Activated naive CD8-positive, alpha-beta T cell treated with anti-CD3 and anti-CD28 coated beads, Interleukin-2, amount 50 U/mL, for 16 hours (primary cell): ENCODE results near the gene LAMB3.

Experiments used
- DNase-seq: peaks from one replicate; pipeline ENCODE4 v3.0.0-alpha.2; 2020; ENCODE audit warnings: low read depth, low spot score

LAMB3 gene

GRCh38 chr1:209633335-209633997 lies 18.8 kb downstream of the LAMB3 start:
- no peak for DNase-seq

DNA sequence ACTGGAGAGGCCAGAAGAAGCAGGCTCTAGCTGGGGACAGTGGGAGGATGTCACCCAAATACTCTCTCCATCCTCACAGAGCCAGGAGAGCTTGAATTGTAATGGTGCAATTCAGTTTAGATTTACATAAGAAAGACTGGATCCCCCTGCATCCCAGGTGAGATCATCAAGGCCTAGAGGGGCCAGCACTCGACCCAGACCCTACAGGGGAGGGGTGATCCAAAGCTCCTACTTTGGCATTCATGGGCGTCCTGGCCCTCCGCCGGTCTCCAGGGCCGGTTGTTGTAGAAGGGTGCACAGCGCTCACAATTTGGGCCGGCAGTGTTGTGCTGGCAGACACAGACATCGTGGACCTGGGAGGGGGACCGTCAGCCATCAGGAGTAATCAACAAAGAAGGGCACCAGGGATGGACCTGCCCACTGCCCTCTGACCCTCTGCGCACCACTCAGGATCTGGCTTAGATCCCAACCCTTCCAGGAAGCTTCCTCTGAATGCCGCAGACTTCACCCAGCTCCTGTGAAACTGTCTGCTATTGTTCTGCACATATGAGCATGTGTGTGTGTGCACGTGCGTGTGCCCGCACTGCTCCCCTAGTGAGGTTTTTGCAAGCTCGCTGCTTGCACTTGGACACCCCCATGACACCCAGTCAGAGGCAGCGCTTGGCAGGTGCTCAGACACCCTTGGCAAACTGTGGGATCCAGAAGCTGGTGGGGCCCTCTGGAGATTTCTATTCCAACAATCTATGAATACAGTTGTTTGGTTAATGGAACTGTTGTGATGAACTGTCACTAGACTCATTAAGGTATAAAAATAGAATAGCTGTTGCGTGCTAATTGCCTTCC lies 21.6 kb downstream of the LAMB3 start:
- DNase-seq, result no peak

- no peak for DNase-seq
Observed at GRCh38 chr1:209629621-209630382, 22.4 kb downstream of the LAMB3 start.

GRCh38 chr1:209628618-209629299 lies 23.5 kb downstream of the LAMB3 start:
- DNase-seq, result no peak

GRCh38 chr1:209627732-209628196 lies 24.5 kb downstream of the LAMB3 start:
- DNase-seq, result peak; percentile 66

DNA sequence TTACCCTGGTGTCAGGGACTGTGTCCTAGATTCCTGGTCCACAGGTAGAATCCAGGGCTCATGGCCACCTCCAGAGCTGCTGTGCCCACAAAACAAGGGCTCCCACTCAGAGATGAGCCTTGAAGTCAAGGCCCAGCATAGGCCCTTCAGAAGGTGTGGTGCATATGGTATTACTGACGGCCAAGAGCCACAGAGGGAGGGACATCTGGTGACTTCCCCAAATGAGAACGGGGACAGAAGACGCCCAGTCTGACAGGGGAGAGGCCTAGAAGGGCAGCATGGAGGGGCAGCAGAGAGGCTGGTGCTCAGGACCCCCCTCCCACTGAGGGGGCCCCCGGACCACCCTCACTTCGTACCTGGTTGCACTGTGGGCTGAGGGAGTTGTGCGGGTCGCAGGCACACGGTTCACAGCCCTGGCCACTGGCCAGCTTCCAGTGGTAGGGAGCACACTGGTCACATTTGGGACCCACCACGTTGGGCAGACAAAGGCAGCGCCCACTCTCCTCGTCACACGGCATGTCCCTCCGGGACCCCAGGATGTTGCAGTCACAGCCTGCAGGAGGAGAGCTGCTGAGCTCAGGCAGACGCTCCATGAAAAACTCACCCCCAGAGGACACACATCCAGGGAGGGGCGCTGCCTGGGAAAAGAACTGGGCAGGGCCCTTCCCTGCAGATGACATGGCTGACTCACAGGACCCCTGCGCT lies 25.0 kb downstream of the LAMB3 start:
- DNase-seq, result no peak

GRCh38 chr1:209626346-209627026 lies 25.7 kb downstream of the LAMB3 start:
- DNase-seq, result no peak

DNA sequence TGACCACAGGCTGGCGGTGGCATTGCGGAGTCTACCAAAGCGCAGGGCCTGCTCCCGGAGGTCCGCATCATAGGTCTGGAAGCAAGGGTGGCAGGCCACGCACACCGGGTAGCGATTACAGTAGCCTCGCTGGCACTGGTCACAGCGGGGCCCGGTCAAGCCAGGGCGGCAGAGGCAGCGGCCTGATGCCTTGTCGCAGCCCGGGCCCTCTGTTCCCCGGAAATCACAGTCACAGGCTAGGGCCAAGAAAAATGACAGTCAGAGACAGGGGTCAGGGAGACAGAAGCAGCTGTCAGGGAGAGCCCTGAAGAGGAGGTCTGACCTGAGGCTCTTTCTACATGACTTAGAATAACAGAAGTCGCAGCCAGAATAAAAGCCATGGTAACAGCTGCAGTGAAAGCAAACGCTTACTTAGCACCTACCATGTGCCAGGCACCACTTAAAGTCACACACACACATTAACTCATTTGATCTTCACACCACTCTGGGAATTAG lies 26.4 kb downstream of the LAMB3 start:
- no peak for DNase-seq

DNA sequence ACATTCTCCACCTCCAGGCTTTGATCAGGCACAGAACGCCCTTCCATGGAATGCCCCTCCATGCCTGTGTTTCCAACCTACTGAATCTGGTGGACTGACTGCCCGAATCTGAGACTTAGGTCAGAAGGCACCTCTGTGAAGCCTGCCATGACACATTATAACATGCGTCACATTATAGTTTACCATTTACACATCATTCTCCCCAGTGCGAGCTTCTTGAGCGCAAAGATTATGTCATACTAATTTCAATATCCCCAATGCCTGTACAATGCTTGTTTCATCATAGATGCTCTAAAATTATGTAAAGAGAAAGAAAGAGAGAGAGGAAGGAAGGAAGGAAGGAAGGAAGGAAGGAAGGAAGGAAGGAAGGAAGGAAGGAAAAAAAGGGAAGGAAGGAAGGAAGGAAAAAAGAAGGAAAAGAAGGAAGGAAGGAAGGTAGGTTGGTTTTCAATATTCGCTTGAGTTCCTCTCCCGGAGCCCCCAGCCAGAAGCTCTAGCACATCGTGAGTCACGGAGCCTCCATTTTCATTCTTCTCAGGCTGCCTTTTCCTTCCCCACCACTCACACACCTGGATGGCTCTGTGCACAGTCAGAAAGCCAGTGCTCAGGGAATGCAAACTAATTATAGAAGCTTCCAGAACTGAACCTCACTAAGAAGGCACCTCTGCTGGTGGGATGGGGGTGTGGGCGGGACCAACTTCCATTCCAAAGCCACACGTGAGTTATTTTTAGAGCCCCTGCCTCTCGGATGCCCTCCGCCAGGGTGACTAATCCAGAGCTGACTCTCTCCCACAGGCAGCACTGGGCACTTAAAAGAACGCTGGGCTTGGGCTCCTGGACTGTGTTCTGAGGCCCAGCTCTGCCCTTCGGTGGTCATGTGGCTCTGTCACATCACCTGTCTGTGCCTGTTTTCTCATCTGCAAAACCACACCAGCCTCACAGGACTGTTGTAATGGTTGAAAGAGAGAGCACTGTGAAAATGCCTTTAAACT lies 27.4 kb downstream of the LAMB3 start:
- no peak for DNase-seq

DNA sequence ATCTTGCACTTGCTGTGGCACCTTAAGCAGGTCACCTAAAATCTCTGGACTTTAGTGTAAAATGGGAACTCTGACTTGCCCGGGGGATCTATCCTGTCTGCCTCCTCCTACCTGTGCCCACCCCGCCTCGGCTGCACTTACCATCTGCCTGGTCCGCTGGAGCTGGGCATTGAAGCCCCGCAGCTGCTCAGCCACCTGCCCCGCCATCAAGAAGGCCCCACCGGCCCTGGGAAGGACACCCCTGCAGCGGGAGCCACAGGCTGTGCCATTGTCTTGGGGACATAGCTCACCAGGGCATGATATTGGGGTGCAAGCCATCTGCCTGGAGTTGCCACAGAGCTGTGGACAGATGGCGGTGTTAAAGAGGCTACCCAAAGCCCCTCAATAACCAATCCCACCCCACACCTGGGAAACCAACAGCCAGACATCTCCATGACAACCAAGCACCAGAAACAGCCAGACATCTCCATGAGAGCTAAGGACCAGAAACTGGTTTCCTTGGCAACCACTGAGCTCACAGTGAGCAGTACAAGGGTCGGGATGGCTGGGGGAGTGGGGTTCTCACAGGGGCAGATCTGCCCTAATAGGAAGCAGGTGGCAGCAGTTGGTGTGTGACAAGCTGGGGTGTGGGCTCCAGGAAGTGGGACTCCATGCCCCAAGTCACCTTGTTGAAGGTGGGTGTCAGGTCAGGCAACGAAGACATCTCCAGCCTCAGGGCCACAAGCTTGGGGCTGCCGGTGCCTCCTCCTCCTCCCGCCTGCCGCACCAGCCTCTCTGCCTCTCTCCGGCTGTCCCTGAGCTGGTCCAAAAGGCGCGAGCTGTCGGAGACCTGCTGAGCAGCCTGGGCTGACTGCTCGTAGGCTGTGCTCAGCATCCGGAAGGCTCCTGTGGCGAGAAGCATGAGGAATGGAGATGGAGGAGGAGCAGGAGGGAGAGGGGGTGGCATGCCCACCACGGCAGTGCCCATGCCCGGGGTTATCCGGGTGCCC lies 29.1 kb downstream of the LAMB3 start:
- no peak for DNase-seq

- DNase-seq, result no peak
Observed at GRCh38 chr1:209621741-209622655, 30.2 kb downstream of the LAMB3 start.

DNA sequence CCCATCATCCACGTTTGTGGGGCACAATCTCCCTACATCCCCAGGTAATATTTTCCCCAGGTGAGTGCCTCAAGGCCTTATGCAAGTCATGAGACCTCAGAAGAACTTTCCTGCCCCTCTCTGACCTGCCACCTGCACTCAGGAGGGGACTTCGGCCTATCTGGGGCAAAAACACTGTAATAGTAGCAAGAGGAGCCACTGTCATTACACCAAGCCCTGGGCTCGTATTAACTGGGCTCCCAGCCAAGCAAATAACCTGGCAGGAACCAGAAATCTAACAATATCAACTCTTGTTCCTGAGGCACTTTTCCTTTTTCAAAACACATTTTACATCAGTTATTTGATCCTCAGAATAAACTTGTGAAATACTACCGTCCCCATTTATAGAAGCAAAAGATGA lies 30.9 kb downstream of the LAMB3 start:
- DNase-seq, result no peak

- no peak for DNase-seq
Observed at GRCh38 chr1:209620487-209620884, 31.7 kb downstream of the LAMB3 start.

DNA sequence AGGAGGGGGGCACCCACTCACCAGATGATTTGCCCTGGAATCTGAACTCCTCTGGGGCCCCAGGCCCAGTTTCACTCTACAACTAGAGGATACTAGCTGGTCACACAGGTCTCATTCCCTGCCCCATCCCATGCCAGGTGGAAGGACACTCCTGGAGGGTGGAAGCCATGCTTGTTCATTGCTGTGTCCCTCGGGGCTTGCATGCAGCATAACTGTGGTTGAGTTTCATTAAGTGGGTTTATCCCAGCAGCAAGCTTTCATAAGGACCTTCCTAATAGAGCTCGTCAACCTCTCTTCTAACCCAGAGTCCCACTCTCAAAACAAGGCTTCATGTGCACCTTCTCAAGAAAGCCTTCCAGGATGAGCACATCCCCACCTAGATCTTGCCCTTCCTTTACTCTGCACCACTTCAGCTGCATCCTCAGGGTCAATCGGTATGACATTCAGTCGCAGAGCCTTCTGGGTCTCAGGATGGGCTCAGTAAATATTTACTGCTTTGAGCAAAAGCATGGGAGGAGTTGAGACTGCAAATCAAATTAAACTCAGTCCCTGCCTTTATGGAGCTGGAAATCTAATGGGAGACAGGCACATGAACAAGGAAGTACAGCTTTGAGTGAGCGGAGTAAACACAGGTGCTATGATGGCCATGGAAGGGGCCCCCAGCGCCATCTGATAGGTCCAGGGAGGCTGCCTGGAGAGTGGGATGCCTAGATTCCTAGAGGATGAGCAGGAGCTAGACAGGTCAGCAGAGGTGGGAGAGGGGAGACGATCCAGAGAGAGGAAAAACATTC lies 32.3 kb downstream of the LAMB3 start:
- no peak for DNase-seq

GRCh38 chr1:209618756-209619420 lies 33.3 kb downstream of the LAMB3 start:
- DNase-seq, result no peak
